ENCODE results near the gene SOWAHA. TPM values are rescaled to one million over a fixed set of nuclear protein-coding genes. Genes with fewer than 3 reads are reported as not detected.

The SOWAHA gene
- total and polyA plus RNA-seq, 2 of the 8 experiments (the other 6 are each of a cell fraction or from before 2014, with no cell fraction given), result 0.09 to 0.11 TPM

GRCh38 chr5:132850066-132850465 is 37.0 kb downstream of the SOWAHA start:
- H3K27ac ChIP-seq (ENCODE audit: low read depth, low read length), result no peak overlapping the region
- DNase-seq (ENCODE audit: low read depth in 1 of 2, low spot score in 2 of 2) (no peak), FAIRE-seq (no peak)
- no peak overlapping the region for H2BK120ac ChIP-seq (replicated peaks; ENCODE audit: low read depth, low read length)
- no peak overlapping the region for H2BK15ac ChIP-seq (ENCODE audit: low read length)
- no peak overlapping the region for H3K4me2 ChIP-seq (ENCODE audit: insufficient read depth in 1 of 2, low read depth in 2 of 2, low read length in 2 of 2)
- H3K18ac ChIP-seq (ENCODE audit: extremely low read depth, low read length), result no peak overlapping the region
- 84% methylated on average over 2 of the region's 2 CpGs; no CpG with 5 or more reads in 1 of the 2 experiments for WGBS, 2 experiments (ENCODE audit: extremely low coverage in 1 of 2, insufficient coverage in 1 of 2, insufficient read length in 1 of 2, insufficient replicate concordance in 2 of 2, low coverage in 1 of 2, low lambda C conversion rate in 2 of 2, missing lambda C conversion rate in 1 of 2)
- no peak overlapping the region for H3K56ac ChIP-seq (replicated peaks; ENCODE audit: insufficient read length, low read depth, low read length)
- H2AK5ac ChIP-seq (ENCODE audit: low read depth, low read length), result no peak overlapping the region
- H2BK5ac ChIP-seq (ENCODE audit: low read depth, low read length), result no peak overlapping the region
- H4K20me1 ChIP-seq (replicated peaks in 1 of 2; ENCODE audit: control insufficient read depth in 1 of 2, insufficient read depth in 2 of 2, low read length in 2 of 2), result no peaks in the 10 kb centered on the region
- H3K27me3 ChIP-seq (replicated peaks in 1 of 4; ENCODE audit: control insufficient read depth in 3 of 4, extremely low read depth in 1 of 4, insufficient read depth in 3 of 4, low read length in 3 of 4), result no peaks in the 10 kb centered on the region
- no peaks in the 10 kb centered on the region for H3K23me2 ChIP-seq (ENCODE audit: low read depth, low read length)
- H4K91ac ChIP-seq (replicated peaks; ENCODE audit: insufficient read length, low read length), result no peak overlapping the region
- no peak overlapping the region for H3K23ac ChIP-seq (ENCODE audit: insufficient read length)
- H3K79me1 ChIP-seq (ENCODE audit: low read depth, low read length), result no peaks in the 10 kb centered on the region
- H3K4ac ChIP-seq (replicated peaks; ENCODE audit: insufficient read length, low read depth, low read length), result no peak overlapping the region
- no peak overlapping the region for H3K4me3 ChIP-seq (ENCODE audit: extremely low read depth in 1 of 4, insufficient read depth in 2 of 4, low read depth in 3 of 4, low read length in 4 of 4)
- H3K79me2 ChIP-seq (ENCODE audit: control insufficient read depth in 1 of 2, insufficient read depth in 2 of 2, low read length in 2 of 2), result no peaks in the 10 kb centered on the region
- H3K4me1 ChIP-seq (replicated peaks in 1 of 4; ENCODE audit: control insufficient read depth in 3 of 4, insufficient read depth in 4 of 4, low read length in 3 of 4), result peaks cover 0 to 1% (median 0%) of the 10 kb centered on the region in 4 experiments; a peak in 1 of 7 replicates
- H4K5ac ChIP-seq (ENCODE audit: insufficient read length, low read depth, low read length), result no peak overlapping the region
- H3K36me3 ChIP-seq (ENCODE audit: control insufficient read depth in 2 of 4, insufficient read depth in 4 of 4, low read length in 3 of 4), result no peaks in the 10 kb centered on the region
- H2BK20ac ChIP-seq (ENCODE audit: low read length), result no peak overlapping the region
- H3K9ac ChIP-seq (replicated peaks in 1 of 4; ENCODE audit: extremely low read depth in 1 of 4, low read depth in 3 of 4, low read length in 3 of 4), result no peak overlapping the region
- no peak overlapping the region for H3K14ac ChIP-seq (ENCODE audit: insufficient read length)
- H2BK12ac ChIP-seq (ENCODE audit: low read depth, low read length), result no peak overlapping the region
- POLR2A ChIA-PET (ENCODE audit: partially characterized antibody), result interaction anchor here (0.9 to 1.6 kb wide), 2 partner anchors 14 to 16 kb away, joined by 3 read pairs; partner anchors contain the start of genes GDF9 and UQCRQ
- CTCF ChIA-PET (ENCODE audit: partially characterized antibody), result interaction anchor here (0.6 to 32.2 kb wide), 3 partner anchors 14 to 41 kb away, joined by 3 to 465 read pairs (median 4); partner anchors contain the start of gene SHROOM1
- H4K8ac ChIP-seq (ENCODE audit: extremely low read depth, insufficient read depth, low read length), result no peak overlapping the region
- no peak overlapping the region for H2AFZ ChIP-seq (ENCODE audit: low read length)
- no peaks in the 10 kb centered on the region for H3K9me3 ChIP-seq (ENCODE audit: insufficient read depth in 2 of 2, low read depth in 1 of 2, low read length in 1 of 2)
- TF ChIP-seq TAF1 (IDR thresholded peaks at IDR 0.05; ENCODE audit: low read depth, low read length) (no peak), CHD1 (IDR thresholded peaks at IDR 0.05; ENCODE audit: low read depth, low read length) (no peak), KDM5A (IDR thresholded peaks at IDR 0.05; ENCODE audit: low read length) (no peak), TEAD4 (IDR thresholded peaks at IDR 0.05; ENCODE audit: low read depth, low read length) (no peak), RFX5 (IDR thresholded peaks at IDR 0.05; ENCODE audit: borderline replicate concordance, low read depth, low read length) (no peak), SUZ12 (IDR thresholded peaks at IDR 0.05; ENCODE audit: low read length) (no peak), CHD2 (IDR thresholded peaks at IDR 0.05; ENCODE audit: low read length) (no peak), RNF2 (IDR thresholded peaks at IDR 0.05; ENCODE audit: borderline replicate concordance, low read depth, low read length, missing control alignments, poor library complexity, severe bottlenecking) (no peak), CTBP2 (IDR thresholded peaks at IDR 0.05; ENCODE audit: borderline replicate concordance, insufficient read depth, insufficient read length, low read length) (no peak), KDM4A (IDR thresholded peaks at IDR 0.05; ENCODE audit: low read depth, low read length, severe bottlenecking) (no peak), EP300 (IDR thresholded peaks at IDR 0.05; ENCODE audit: borderline replicate concordance in 1 of 2, low read depth in 2 of 2, low read length in 2 of 2) (no peak), GABPA (IDR thresholded peaks at IDR 0.05; ENCODE audit: borderline replicate concordance, insufficient read depth, low read length) (no peak), POLR2AphosphoS5 (IDR thresholded peaks at IDR 0.05; ENCODE audit: low read depth, low read length) (no peak), CEBPB (IDR thresholded peaks at IDR 0.05; ENCODE audit: low read depth, low read length) (no peak), SP1 (IDR thresholded peaks at IDR 0.05; ENCODE audit: low read depth, low read length) (no peak)
